Epithelial cell of proximal tubule (primary cell): Measurements from ENCODE around the gene SREBF1. TPM values are rescaled to one million over a fixed set of nuclear protein-coding genes. Genes with fewer than 3 reads are reported as not detected.

Source experiments
- DNase-seq: peaks from one replicate; pipeline ENCODE4 v3.0.0-alpha.2; 2011; ENCODE audit warnings: low read depth
- H3K4me3 ChIP-seq: 2 replicates; pipeline ENCODE4 v1.5.1; 2011; ENCODE audit warnings: low read depth, mild to moderate bottlenecking, low read length
- total RNA-seq: library from RNA; depleted of rRNA; stranded (reverse); fragments of >200 nt; gene quantifications from 2 replicates; pipeline ENCODE4 v1.2.3, GENCODE V29; 2015
- TF ChIP-seq, protein P1 (sequence below): conservative IDR thresholded peaks from 2 replicates; pipeline ENCODE4 v1.5.1; 2012; ENCODE audit warnings: low read depth, mild to moderate bottlenecking, low read length

The SREBF1 gene
- total RNA-seq, 1 donor from 2014 or later = 58.3 TPM

DNA sequence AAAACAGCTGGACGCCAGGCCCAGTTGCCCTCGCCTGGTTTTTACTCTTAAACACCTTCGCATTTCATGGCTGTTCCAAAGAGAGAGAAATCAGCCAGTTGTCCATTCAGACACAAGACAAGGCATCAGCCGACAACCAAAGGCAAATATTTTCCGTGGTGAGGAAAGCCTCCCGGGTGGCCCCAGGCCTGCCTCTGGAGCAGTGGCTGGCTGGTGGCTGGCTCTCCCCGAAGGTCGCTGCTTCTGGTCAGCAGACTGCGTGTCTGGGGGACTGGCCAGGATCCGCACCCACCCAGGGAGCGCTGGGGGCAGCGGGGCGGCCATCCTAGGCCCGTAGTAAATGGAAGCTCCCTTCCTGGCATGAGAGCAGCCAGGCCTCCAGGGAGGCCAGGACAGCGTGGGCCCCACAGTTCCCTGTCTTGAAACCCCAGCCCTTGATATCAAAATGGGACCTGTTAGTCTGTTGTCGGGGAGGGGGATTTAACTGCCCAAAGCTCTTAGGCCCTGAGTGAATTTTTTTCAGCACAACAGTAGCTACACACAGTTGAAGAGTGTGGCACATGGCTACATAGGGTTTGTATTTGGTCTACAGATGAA, 57.7 kb downstream of the SREBF1 start:
- no peak overlapping the region for H3K4me3 ChIP-seq
- TF ChIP-seq, protein P1, sequence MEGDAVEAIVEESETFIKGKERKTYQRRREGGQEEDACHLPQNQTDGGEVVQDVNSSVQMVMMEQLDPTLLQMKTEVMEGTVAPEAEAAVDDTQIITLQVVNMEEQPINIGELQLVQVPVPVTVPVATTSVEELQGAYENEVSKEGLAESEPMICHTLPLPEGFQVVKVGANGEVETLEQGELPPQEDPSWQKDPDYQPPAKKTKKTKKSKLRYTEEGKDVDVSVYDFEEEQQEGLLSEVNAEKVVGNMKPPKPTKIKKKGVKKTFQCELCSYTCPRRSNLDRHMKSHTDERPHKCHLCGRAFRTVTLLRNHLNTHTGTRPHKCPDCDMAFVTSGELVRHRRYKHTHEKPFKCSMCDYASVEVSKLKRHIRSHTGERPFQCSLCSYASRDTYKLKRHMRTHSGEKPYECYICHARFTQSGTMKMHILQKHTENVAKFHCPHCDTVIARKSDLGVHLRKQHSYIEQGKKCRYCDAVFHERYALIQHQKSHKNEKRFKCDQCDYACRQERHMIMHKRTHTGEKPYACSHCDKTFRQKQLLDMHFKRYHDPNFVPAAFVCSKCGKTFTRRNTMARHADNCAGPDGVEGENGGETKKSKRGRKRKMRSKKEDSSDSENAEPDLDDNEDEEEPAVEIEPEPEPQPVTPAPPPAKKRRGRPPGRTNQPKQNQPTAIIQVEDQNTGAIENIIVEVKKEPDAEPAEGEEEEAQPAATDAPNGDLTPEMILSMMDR = no peak
- DNase-seq = no peak

DNA sequence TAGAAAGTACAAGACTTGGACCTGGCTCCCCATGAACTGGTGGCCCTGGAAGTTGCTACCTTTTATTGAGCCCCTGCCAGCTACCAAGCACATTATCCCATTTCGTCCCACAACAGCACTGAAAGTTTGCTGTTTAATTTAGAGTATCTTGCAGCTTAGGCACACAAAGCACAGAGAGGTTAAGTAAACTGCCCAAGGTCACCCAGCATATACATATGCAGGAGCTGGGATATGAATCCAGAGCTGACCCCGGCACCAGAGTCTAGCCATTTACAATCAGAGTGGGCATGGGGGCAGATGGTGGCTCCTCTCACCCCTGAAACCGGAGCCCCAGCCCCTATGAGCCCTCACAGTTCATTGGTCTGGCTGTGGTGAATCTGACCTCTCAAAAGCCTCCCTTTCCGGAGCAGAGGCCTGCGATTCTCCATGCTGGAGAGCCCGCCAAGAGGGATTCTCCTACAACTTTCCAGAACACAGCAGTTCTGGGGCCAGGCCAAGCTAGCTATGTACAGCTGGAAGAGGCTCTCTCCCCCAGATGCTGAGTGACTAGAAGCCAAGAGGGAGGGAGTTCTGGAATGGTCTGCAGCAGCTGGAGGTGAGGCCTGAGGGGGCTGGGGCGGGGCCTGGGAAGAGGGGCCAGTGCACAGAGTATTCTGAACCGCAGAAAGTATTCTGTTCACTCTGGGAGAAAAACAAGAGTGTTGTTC, 58.3 kb downstream of the SREBF1 start:
- no peak overlapping the region for H3K4me3 ChIP-seq
- TF ChIP-seq, protein P1 = no peak
- DNase-seq = no peak

DNA sequence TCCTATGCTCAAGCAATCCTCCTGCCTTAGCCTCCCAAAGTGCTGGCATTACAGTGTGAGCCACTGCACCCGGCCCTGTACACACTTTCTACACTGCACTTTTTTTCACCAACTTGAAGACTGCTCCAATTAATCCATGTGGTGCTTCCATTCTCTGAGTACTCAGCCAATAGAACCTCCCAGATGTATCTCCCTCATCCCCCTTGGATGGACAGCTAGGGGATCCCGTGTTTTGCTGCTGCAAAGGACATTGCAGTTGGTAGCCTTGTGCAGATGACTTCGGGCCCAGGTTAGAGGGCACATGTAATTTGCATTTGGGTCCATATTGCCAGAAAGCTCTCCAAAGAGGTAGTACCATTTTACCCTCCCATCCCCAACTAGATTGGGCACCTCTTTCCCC, 59.9 kb downstream of the SREBF1 start:
- DNase-seq = no peak
- TF ChIP-seq, protein P1 = no peak

GRCh38 chr17:17774009-17774881, 62.5 kb downstream of the SREBF1 start:
- no peak overlapping the region for H3K4me3 ChIP-seq
- TF ChIP-seq, protein P1 = peak; percentile 60
- DNase-seq = peak; percentile 31

More for the DNA sequence above, 59.9 kb downstream of the SREBF1 start:
- no peak overlapping the region for H3K4me3 ChIP-seq

DNA sequence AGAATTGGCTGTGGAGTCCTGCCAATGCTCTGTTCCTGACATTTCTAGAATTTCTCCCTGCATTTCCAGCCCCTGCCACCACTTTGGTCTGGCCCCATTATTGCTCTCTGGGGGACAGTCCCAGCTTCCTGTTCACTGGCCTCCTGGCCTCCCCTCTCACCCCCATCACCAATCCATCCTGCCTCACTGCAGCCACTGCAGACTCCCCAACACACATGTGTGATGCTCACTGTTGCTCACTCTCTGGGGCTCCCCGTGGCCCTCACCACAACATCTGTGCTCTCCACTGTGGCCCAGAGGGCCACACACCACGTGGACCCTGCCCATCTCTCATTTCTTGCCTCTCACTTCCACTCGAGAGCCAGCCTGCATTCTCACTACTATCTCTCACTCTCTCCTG, 64.6 kb downstream of the SREBF1 start:
- no peak for DNase-seq
- TF ChIP-seq, protein P1 = no peak
- H3K4me3 ChIP-seq = no peak overlapping the region

- TF ChIP-seq, protein P1 = no peak
- no peak for DNase-seq
- no peak overlapping the region for H3K4me3 ChIP-seq
Observed at GRCh38 chr17:17771498-17772201, 65.1 kb downstream of the SREBF1 start.
